Measurements from ENCODE around the gene SYNPO2.
"Not testable (repeated sequence)": the region's sequence is repeated elsewhere in the genome, so short reads cannot be mapped to it uniquely, and the experiment has no call there.

The SYNPO2 gene

GRCh38 chr4:118888666-118889311 is at the start of gene SYNPO2:
SYNPO2 (plus strand) TSS chr4:118888854; CDS start chr4:118889037, 183 bp downstream.
- peak; percentile 71 for DNase-seq (ENCODE audit: low spot score)

GRCh38 chr4:118839221-118839927 is 49.3 kb upstream of the SYNPO2 start:
- no peak for DNase-seq (ENCODE audit: low spot score)

- no peak for DNase-seq (ENCODE audit: low spot score)
These were observed 46.6 kb upstream of the SYNPO2 start for GRCh38 chr4:118842055-118842454.

GRCh38 chr4:118843237-118843636 is 45.4 kb upstream of the SYNPO2 start:
- no peak for DNase-seq (ENCODE audit: low spot score)

- no peak for DNase-seq (ENCODE audit: low spot score)
These were observed 43.1 kb upstream of the SYNPO2 start for GRCh38 chr4:118845552-118846050.

GRCh38 chr4:118846979-118847378 is 41.7 kb upstream of the SYNPO2 start:
- DNase-seq (ENCODE audit: low spot score) = no peak

- DNase-seq (ENCODE audit: low spot score) = no peak
These were observed 40.4 kb upstream of the SYNPO2 start for GRCh38 chr4:118848242-118848641.

GRCh38 chr4:118848901-118849300 is 39.8 kb upstream of the SYNPO2 start:
- no peak for DNase-seq (ENCODE audit: low spot score)

GRCh38 chr4:118849867-118850487 is 38.7 kb upstream of the SYNPO2 start:
- DNase-seq (ENCODE audit: low spot score) = no peak

GRCh38 chr4:118850488-118851173 is 38.0 kb upstream of the SYNPO2 start:
- DNase-seq (ENCODE audit: low spot score) = no peak

- DNase-seq (ENCODE audit: low spot score) = no peak
These were observed 30.9 kb upstream of the SYNPO2 start for GRCh38 chr4:118857760-118858159.

GRCh38 chr4:118858779-118859178 is 29.9 kb upstream of the SYNPO2 start:
- no peak for DNase-seq (ENCODE audit: low spot score)

GRCh38 chr4:118865091-118865708 is 23.5 kb upstream of the SYNPO2 start:
- no peak for DNase-seq (ENCODE audit: low spot score)

- DNase-seq (ENCODE audit: low spot score) = no peak
These were observed 22.2 kb upstream of the SYNPO2 start for GRCh38 chr4:118866442-118866841.

- DNase-seq (ENCODE audit: low spot score) = no peak
These were observed 21.2 kb upstream of the SYNPO2 start for GRCh38 chr4:118867311-118868067.

- DNase-seq (ENCODE audit: low spot score) = no peak
These were observed 18.8 kb upstream of the SYNPO2 start for GRCh38 chr4:118869808-118870342.

- DNase-seq (ENCODE audit: low spot score) = no peak
These were observed 16.5 kb upstream of the SYNPO2 start for GRCh38 chr4:118872181-118872580.

GRCh38 chr4:118877797-118878196 is 10.9 kb upstream of the SYNPO2 start:
- DNase-seq (ENCODE audit: low spot score) = no peak

- not testable (repeated sequence) for DNase-seq (ENCODE audit: low spot score)
These were observed 10.1 kb upstream of the SYNPO2 start for GRCh38 chr4:118878507-118878906.

- no peak for DNase-seq (ENCODE audit: low spot score)
These were observed 9.2 kb upstream of the SYNPO2 start for GRCh38 chr4:118879409-118879808.
